ENCODE results near the gene GRIP1. TPM values are rescaled to one million over a fixed set of nuclear protein-coding genes. Genes with fewer than 3 reads are reported as not detected.

Gene GRIP1
- total and polyA plus RNA-seq, 2 experiments from 2014 or later: 5.1 to 13.7 TPM

DNA sequence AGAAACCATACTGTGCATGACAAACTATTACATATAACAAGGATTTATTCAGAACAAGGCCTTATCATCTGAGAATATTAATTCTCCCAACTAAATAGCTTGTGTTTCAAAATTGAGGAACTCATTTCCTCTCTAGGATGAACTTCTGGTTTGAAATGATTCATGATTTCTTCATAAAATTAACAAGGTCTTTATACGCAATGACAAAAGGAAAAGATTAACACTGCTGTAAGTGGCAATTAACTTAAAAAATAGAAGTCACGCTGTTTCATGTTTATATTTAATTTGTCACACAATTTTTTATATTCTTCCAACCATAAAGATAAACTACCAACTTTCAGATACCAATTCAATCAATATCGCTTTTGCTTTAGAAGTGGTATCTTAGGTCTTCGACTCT lies 80.8 kb downstream of the GRIP1 start (continued):
- TF ChIP-seq ZNF114 (CRISPR knock-in tag; IDR thresholded peaks at IDR 0.05) (no peak), CREB1 (CRISPR knock-in tag; IDR thresholded peaks at IDR 0.05; ENCODE audit: low read depth) (no peak)

DNA sequence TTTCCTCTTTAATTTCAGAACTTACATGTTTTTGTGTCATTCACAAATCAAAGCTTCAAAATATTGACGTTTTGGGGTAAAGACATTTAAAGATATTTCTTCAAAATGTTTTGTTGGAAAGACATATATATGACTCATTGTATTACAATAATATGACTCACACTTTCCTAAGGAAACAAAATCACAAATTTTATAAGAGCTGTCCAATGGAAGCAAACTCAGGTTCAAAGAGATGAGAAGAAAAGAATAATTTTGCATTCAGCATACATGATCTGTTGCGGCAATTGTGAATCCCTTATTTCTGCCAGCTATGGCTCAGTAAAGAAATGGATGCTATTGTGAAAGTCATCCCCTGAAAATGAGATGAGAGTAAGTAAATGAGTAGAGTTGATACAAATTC lies 82.7 kb downstream of the GRIP1 start:
- no peak overlapping the region for H2AFZ ChIP-seq
- H3K79me2 ChIP-seq (replicated peaks; ENCODE audit: insufficient read depth): no peaks in the 10 kb centered on the region
- peaks cover 6% of the 10 kb centered on the region; the same call in 1 of the 2 replicates for H3K4me1 ChIP-seq (ENCODE audit: insufficient read depth)
- no peak overlapping the region for H3K27ac ChIP-seq (ENCODE audit: low read depth)
- ATAC-seq (no peak), DNase-seq (ENCODE audit: low spot score) (no peak)
- no peaks in the 10 kb centered on the region for H3K9me3 Mint-ChIP-seq
- H4K20me1 ChIP-seq (replicated peaks; ENCODE audit: insufficient read depth): no peaks in the 10 kb centered on the region
- H3K4me1 Mint-ChIP-seq: peaks cover 18% of the 10 kb centered on the region
- no peaks in the 10 kb centered on the region for H3F3A ChIP-seq (replicated peaks; ENCODE audit: low read depth)
- no peaks in the 10 kb centered on the region for H3K9me2 ChIP-seq (ENCODE audit: insufficient read depth)
- no peaks in the 10 kb centered on the region for H3K36me3 Mint-ChIP-seq (ENCODE audit: low read depth)
- no peak overlapping the region for H3K4me2 ChIP-seq
- no peaks in the 10 kb centered on the region for H3K36me3 ChIP-seq (ENCODE audit: insufficient read depth)
- TF ChIP-seq POLR2AphosphoS5 (IDR thresholded peaks at IDR 0.05; ENCODE audit: low read depth): no peak
- TF ChIP-seq STAT1 (IDR thresholded peaks at IDR 0.05; ENCODE audit: unreplicated experiment): no peak
- no peak for TF ChIP-seq CREB1 (CRISPR knock-in tag; IDR thresholded peaks at IDR 0.05; ENCODE audit: low read depth)
- no peak for TF ChIP-seq ZNF331 (CRISPR knock-in tag; IDR thresholded peaks at IDR 0.05; ENCODE audit: low read depth)
- TF ChIP-seq EZH2 (IDR thresholded peaks at IDR 0.05; ENCODE audit: low read depth, unreplicated experiment): no peak
- TF ChIP-seq JUNB (IDR thresholded peaks at IDR 0.05; ENCODE audit: unreplicated experiment): no peak
- TF ChIP-seq, protein P1, sequence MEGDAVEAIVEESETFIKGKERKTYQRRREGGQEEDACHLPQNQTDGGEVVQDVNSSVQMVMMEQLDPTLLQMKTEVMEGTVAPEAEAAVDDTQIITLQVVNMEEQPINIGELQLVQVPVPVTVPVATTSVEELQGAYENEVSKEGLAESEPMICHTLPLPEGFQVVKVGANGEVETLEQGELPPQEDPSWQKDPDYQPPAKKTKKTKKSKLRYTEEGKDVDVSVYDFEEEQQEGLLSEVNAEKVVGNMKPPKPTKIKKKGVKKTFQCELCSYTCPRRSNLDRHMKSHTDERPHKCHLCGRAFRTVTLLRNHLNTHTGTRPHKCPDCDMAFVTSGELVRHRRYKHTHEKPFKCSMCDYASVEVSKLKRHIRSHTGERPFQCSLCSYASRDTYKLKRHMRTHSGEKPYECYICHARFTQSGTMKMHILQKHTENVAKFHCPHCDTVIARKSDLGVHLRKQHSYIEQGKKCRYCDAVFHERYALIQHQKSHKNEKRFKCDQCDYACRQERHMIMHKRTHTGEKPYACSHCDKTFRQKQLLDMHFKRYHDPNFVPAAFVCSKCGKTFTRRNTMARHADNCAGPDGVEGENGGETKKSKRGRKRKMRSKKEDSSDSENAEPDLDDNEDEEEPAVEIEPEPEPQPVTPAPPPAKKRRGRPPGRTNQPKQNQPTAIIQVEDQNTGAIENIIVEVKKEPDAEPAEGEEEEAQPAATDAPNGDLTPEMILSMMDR (conservative IDR thresholded peaks at IDR 0.05; ENCODE audit: low read depth in 2 of 2): no peak
- TF ChIP-seq, protein P2, sequence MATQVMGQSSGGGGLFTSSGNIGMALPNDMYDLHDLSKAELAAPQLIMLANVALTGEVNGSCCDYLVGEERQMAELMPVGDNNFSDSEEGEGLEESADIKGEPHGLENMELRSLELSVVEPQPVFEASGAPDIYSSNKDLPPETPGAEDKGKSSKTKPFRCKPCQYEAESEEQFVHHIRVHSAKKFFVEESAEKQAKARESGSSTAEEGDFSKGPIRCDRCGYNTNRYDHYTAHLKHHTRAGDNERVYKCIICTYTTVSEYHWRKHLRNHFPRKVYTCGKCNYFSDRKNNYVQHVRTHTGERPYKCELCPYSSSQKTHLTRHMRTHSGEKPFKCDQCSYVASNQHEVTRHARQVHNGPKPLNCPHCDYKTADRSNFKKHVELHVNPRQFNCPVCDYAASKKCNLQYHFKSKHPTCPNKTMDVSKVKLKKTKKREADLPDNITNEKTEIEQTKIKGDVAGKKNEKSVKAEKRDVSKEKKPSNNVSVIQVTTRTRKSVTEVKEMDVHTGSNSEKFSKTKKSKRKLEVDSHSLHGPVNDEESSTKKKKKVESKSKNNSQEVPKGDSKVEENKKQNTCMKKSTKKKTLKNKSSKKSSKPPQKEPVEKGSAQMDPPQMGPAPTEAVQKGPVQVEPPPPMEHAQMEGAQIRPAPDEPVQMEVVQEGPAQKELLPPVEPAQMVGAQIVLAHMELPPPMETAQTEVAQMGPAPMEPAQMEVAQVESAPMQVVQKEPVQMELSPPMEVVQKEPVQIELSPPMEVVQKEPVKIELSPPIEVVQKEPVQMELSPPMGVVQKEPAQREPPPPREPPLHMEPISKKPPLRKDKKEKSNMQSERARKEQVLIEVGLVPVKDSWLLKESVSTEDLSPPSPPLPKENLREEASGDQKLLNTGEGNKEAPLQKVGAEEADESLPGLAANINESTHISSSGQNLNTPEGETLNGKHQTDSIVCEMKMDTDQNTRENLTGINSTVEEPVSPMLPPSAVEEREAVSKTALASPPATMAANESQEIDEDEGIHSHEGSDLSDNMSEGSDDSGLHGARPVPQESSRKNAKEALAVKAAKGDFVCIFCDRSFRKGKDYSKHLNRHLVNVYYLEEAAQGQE (IDR thresholded peaks at IDR 0.05; ENCODE audit: unreplicated experiment): no peak
- TF ChIP-seq ZNF114 (CRISPR knock-in tag; IDR thresholded peaks at IDR 0.05): no peak
- TF ChIP-seq EZH2phosphoT487 (IDR thresholded peaks at IDR 0.05; ENCODE audit: unreplicated experiment): no peak
- no peak for TF ChIP-seq NANOG (IDR thresholded peaks at IDR 0.05; ENCODE audit: borderline replicate concordance)
- TF ChIP-seq, protein P3, sequence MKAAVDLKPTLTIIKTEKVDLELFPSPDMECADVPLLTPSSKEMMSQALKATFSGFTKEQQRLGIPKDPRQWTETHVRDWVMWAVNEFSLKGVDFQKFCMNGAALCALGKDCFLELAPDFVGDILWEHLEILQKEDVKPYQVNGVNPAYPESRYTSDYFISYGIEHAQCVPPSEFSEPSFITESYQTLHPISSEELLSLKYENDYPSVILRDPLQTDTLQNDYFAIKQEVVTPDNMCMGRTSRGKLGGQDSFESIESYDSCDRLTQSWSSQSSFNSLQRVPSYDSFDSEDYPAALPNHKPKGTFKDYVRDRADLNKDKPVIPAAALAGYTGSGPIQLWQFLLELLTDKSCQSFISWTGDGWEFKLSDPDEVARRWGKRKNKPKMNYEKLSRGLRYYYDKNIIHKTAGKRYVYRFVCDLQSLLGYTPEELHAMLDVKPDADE (IDR thresholded peaks at IDR 0.05): no peak
- TF ChIP-seq, protein P4, sequence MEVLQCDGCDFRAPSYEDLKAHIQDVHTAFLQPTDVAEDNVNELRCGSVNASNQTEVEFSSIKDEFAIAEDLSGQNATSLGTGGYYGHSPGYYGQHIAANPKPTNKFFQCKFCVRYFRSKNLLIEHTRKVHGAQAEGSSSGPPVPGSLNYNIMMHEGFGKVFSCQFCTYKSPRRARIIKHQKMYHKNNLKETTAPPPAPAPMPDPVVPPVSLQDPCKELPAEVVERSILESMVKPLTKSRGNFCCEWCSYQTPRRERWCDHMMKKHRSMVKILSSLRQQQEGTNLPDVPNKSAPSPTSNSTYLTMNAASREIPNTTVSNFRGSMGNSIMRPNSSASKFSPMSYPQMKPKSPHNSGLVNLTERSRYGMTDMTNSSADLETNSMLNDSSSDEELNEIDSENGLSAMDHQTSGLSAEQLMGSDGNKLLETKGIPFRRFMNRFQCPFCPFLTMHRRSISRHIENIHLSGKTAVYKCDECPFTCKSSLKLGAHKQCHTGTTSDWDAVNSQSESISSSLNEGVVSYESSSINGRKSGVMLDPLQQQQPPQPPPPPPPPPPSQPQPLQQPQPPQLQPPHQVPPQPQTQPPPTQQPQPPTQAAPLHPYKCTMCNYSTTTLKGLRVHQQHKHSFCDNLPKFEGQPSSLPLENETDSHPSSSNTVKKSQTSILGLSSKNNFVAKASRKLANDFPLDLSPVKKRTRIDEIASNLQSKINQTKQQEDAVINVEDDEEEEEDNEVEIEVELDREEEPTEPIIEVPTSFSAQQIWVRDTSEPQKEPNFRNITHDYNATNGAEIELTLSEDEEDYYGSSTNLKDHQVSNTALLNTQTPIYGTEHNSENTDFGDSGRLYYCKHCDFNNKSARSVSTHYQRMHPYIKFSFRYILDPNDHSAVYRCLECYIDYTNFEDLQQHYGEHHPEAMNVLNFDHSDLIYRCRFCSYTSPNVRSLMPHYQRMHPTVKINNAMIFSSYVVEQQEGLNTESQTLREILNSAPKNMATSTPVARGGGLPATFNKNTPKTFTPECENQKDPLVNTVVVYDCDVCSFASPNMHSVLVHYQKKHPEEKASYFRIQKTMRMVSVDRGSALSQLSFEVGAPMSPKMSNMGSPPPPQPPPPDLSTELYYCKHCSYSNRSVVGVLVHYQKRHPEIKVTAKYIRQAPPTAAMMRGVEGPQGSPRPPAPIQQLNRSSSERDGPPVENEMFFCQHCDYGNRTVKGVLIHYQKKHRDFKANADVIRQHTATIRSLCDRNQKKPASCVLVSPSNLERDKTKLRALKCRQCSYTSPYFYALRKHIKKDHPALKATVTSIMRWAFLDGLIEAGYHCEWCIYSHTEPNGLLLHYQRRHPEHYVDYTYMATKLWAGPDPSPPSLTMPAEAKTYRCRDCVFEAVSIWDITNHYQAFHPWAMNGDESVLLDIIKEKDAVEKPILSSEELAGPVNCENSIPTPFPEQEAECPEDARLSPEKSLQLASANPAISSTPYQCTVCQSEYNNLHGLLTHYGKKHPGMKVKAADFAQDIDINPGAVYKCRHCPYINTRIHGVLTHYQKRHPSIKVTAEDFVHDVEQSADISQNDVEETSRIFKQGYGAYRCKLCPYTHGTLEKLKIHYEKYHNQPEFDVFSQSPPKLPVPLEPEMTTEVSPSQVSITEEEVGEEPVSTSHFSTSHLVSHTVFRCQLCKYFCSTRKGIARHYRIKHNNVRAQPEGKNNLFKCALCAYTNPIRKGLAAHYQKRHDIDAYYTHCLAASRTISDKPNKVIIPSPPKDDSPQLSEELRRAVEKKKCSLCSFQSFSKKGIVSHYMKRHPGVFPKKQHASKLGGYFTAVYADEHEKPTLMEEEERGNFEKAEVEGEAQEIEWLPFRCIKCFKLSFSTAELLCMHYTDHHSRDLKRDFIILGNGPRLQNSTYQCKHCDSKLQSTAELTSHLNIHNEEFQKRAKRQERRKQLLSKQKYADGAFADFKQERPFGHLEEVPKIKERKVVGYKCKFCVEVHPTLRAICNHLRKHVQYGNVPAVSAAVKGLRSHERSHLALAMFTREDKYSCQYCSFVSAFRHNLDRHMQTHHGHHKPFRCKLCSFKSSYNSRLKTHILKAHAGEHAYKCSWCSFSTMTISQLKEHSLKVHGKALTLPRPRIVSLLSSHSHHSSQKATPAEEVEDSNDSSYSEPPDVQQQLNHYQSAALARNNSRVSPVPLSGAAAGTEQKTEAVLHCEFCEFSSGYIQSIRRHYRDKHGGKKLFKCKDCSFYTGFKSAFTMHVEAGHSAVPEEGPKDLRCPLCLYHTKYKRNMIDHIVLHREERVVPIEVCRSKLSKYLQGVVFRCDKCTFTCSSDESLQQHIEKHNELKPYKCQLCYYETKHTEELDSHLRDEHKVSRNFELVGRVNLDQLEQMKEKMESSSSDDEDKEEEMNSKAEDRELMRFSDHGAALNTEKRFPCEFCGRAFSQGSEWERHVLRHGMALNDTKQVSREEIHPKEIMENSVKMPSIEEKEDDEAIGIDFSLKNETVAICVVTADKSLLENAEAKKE (CRISPR knock-in tag; IDR thresholded peaks at IDR 0.05): no peak
- H3K4me3 Mint-ChIP-seq: no peak overlapping the region
- H3K27me3 Mint-ChIP-seq (ENCODE audit: insufficient read depth, low read depth, poor library complexity): no peaks in the 10 kb centered on the region
- H3K4me3 ChIP-seq: no peak overlapping the region
- H3K27ac Mint-ChIP-seq: no peak overlapping the region
- H3K27me3 ChIP-seq (ENCODE audit: insufficient read depth): no peaks in the 10 kb centered on the region
